Peyer's patch (tissue), 4 donors: Measurements from ENCODE around the gene EML4. TPM values are rescaled to one million over a fixed set of nuclear protein-coding genes. Genes with fewer than 3 reads are reported as not detected.

ENCODE experiments used
- DNase-seq, 3 donors: peaks; one replicate each; pipeline ENCODE4 v3.0.0-alpha.2; 2017 to 2019
- H3K27ac ChIP-seq, 4 donors: fragments of 200-600 bp; sonication (generic); one replicate each; pipeline ENCODE4 v1.5.1; 2016 to 2019
- H3K27me3 ChIP-seq, 2 donors: fragments of 200-600 bp; sonication (generic); one replicate each; pipeline ENCODE4 v1.5.1; 2019
- H3K36me3 ChIP-seq, 3 donors: fragments of 200-600 bp; sonication (generic); one replicate each; pipeline ENCODE4 v1.5.1; 2016 to 2019
- H3K4me1 ChIP-seq, 4 donors: fragments of 200-600 bp; sonication (generic); one replicate each; pipeline ENCODE4 v1.5.1; 2016 to 2019
- H3K4me3 ChIP-seq, 4 donors: fragments of 200-600 bp; sonication (generic); 1 replicate in 3 of 4; 2 replicates in 1 of 4; pipeline ENCODE4 v1.5.1; 2016 to 2019; ENCODE audit warnings: mild to moderate bottlenecking in 1 of 4
- H3K9me3 ChIP-seq, 4 donors: fragments of 200-600 bp; sonication (generic); one replicate each; pipeline ENCODE4 v1.5.1; 2016 to 2019; ENCODE audit warnings: mild to moderate bottlenecking in 1 of 4
- POLR2A ChIP-seq, 2 donors: fragments of 450-650 bp; IDR thresholded peaks; one replicate each; pipeline ENCODE4 v1.5.1; 2017; ENCODE audit warnings: antibody characterized with exemption in 2 of 2, mild to moderate bottlenecking in 2 of 2, moderate library complexity in 2 of 2
- total RNA-seq, 4 donors: library from RNA; depleted of rRNA; stranded (reverse); fragments of >200 nt; gene quantifications; one replicate each; pipeline ENCODE4 v1.1.0, GENCODE V29; 2016
- TF ChIP-seq, protein P1 (sequence below), 6 experiments: fragments of 450-650 bp in 4 of 6; fragments of 200-600 bp in 2 of 6; sonication (generic) in 1 of 6; IDR thresholded peaks; one replicate each; pipeline ENCODE4 v1.5.1; 2017 to 2019; ENCODE audit warnings: antibody characterized with exemption in 6 of 6, mild to moderate bottlenecking in 3 of 6, moderate library complexity in 1 of 6

Gene EML4
- total RNA-seq, 4 donors from 2014 or later = 73.7 to 115 (median 84.4) TPM

DNA sequence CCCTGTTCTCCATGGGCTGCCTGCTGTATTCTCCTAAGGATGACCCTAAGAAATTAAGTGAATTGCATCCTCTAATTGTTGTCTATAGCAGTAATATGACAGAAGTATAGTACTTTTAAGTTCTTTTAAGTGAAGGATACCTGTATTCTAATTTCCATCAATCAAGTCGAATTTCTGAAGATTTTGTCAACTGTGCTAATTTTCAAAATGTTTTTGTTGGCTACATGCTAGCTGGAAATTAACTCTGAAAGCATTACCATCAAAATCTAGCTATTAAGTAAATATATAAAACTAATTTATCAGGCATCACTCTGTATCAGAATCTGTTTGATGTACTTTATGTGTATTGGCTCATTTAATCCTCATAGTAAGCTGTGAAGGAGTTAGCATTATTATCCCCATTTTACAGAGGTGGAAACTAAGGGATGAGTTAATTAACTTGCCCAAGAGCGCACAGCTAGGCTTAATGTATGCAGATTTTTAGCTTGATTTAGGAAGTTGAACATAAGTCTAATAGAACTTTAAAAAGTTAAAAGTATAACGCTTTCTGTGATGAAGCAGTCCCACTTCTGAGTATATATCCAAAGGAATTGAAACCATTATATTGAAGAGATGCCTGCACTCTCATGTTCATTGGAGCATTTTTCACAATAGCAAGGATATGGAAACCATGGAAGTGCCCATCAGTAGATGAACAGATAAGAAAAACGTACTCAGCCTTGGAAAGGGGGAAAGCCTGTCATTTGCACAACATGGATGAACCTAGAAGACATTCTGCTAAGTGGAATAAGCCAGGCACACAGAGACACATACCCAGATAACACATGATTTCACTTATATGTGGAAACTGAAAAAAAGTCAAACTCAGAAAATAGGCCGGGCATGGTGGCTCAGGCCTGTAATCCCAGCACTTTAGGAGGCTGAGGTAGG, 32.0 kb downstream of the EML4 start:
- no peak for TF ChIP-seq POLR2A (IDR thresholded peaks at IDR 0.05)
- TF ChIP-seq, protein P1, sequence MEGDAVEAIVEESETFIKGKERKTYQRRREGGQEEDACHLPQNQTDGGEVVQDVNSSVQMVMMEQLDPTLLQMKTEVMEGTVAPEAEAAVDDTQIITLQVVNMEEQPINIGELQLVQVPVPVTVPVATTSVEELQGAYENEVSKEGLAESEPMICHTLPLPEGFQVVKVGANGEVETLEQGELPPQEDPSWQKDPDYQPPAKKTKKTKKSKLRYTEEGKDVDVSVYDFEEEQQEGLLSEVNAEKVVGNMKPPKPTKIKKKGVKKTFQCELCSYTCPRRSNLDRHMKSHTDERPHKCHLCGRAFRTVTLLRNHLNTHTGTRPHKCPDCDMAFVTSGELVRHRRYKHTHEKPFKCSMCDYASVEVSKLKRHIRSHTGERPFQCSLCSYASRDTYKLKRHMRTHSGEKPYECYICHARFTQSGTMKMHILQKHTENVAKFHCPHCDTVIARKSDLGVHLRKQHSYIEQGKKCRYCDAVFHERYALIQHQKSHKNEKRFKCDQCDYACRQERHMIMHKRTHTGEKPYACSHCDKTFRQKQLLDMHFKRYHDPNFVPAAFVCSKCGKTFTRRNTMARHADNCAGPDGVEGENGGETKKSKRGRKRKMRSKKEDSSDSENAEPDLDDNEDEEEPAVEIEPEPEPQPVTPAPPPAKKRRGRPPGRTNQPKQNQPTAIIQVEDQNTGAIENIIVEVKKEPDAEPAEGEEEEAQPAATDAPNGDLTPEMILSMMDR (IDR thresholded peaks at IDR 0.05) = no peak
- H3K4me1 ChIP-seq = peaks cover 0 to 32% (median 5%) of the 10 kb centered on the region in 4 donors
- H3K9me3 ChIP-seq = no peaks in the 10 kb centered on the region
- DNase-seq = no peak
- H3K4me3 ChIP-seq = no peak overlapping the region
- H3K27me3 ChIP-seq = no peaks in the 10 kb centered on the region
- no peaks in the 10 kb centered on the region for H3K36me3 ChIP-seq
- H3K27ac ChIP-seq = no peak overlapping the region

DNA sequence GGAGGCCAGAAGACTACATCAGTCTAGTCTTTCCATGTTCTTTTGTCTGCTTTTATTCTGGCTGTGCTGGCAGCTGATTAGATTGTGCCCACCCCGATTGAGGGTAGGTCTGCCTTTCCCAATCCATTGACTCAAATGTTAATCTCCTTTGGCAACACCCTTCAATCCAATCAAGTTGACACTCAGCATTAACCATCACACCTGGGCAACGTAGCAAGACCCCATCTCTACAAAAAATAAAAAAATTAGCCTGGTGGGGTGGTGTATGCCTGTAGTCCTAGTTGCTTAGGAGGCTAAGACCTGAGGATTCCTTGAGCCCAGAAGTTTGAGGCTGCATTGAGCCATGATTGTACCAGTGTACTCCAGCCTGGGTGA, 33.5 kb downstream of the EML4 start:
- no peak for DNase-seq
- peaks cover 0 to 20% (median 2%) of the 10 kb centered on the region in 4 donors for H3K4me1 ChIP-seq
- TF ChIP-seq, protein P1 (IDR thresholded peaks at IDR 0.05) = no peak
- TF ChIP-seq POLR2A (IDR thresholded peaks at IDR 0.05) = no peak
- no peak overlapping the region for H3K4me3 ChIP-seq
- H3K27ac ChIP-seq = no peak overlapping the region
- no peaks in the 10 kb centered on the region for H3K27me3 ChIP-seq
- H3K36me3 ChIP-seq = no peaks in the 10 kb centered on the region
- no peaks in the 10 kb centered on the region for H3K9me3 ChIP-seq

DNA sequence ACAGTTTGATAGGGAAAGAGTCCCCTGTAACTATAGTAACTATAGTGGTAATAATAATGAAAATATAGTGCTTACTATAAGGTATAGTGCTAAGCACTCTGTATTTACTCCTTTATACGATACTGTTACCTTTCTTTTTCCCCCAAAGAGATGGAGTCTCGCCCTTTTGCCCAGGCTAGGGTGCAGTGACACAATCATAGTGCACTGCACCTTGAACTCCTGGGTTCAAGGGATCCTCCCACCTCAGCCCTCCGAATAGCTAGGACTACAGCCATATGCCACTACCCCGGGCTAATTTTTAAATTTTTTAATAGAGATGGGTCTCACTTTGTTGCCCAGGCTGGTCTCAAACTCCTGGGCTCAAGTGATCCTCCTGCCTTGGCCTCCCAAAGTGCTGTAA, 34.6 kb downstream of the EML4 start:
- TF ChIP-seq, protein P1 (IDR thresholded peaks at IDR 0.05) = no peak
- TF ChIP-seq POLR2A (IDR thresholded peaks at IDR 0.05) = no peak
- Histone ChIP-seq H3K27me3 (no peaks in the 10 kb centered on the region), H3K36me3 (no peaks in the 10 kb centered on the region), H3K9me3 (no peaks in the 10 kb centered on the region), H3K4me1 (peaks cover 0 to 14% (median 0%) of the 10 kb centered on the region in 4 donors), H3K4me3 (no peak overlapping the region), H3K27ac (no peak overlapping the region)
- DNase-seq = no peak

DNA sequence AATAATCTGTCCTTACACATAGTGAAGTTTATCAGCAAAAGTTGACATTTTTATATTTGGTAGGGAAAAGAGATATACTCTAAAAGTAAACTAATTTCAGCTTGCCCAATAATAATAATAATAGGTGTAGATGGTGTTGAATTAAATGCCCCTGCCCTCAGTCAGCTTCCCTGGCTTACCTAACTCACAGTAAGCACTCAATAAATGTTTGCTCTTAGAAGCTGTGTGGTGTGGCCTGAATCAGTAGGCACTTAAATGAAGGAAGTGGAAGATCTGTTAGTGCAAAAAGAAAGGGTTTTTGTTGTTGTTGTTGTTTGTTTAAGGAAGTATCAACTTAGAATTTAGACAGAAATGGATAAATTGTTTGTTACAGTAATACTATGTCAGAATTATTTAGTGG, 36.2 kb downstream of the EML4 start:
- H3K27me3 ChIP-seq = no peaks in the 10 kb centered on the region
- no peak for DNase-seq
- H3K36me3 ChIP-seq = no peaks in the 10 kb centered on the region
- TF ChIP-seq, protein P1 (IDR thresholded peaks at IDR 0.05) = no peak
- no peak for TF ChIP-seq POLR2A (IDR thresholded peaks at IDR 0.05)
- no peak overlapping the region for H3K4me3 ChIP-seq
- H3K9me3 ChIP-seq = no peaks in the 10 kb centered on the region
- peaks cover 0 to 13% (median 0%) of the 10 kb centered on the region in 4 donors for H3K4me1 ChIP-seq
- H3K27ac ChIP-seq = no peak overlapping the region

DNA sequence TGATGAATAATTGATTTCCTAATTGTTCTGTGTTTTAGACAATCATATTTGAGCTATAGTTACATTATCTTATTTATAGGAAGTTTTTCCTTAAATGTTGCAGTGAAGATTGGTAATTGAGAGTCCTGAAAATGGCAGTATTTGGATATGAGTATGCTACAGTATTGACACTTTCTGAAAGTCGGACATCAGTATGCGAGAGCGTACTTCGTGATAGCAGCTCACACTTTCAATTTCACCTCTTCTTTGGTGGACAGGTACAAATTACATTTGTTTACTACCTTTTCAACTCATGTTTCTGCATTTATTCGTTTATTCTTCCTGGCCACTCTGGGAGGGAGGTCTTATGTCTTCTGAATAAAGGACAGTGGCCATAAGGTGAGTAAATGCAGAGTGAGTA, 38.7 kb downstream of the EML4 start:
- Histone ChIP-seq H3K27me3 (no peaks in the 10 kb centered on the region), H3K9me3 (no peaks in the 10 kb centered on the region), H3K4me1 (peaks cover 0 to 5% (median 0%) of the 10 kb centered on the region in 4 donors), H3K4me3 (no peak overlapping the region), H3K27ac (no peak overlapping the region), H3K36me3 (no peaks in the 10 kb centered on the region)
- no peak for DNase-seq
- TF ChIP-seq, protein P1 (IDR thresholded peaks at IDR 0.05) = no peak
- no peak for TF ChIP-seq POLR2A (IDR thresholded peaks at IDR 0.05)
